HepG2 (cell line): ENCODE results near the gene GHRH. TPM values are rescaled to one million over a fixed set of nuclear protein-coding genes. Genes with fewer than 3 reads are reported as not detected.

ENCODE experiments used
- ARID3A ChIP-seq: IDR thresholded peaks from 2 replicates; pipeline ENCODE4 v1.6.1; 2012; ENCODE audit warnings: low read depth, low read length, improper control_type of control experiment
- ARNTL ChIP-seq: sonication (generic); formaldehyde crosslinking; IDR thresholded peaks from 2 replicates; pipeline ENCODE4 v1.4.0; 2020; ENCODE audit warnings: mild to moderate bottlenecking, missing genetic modification reagents
- ATAD3A ChIP-seq: sonication (generic); formaldehyde crosslinking; IDR thresholded peaks from 2 replicates; pipeline ENCODE4 v1.4.0; 2020; ENCODE audit warnings: missing genetic modification reagents
- ATF5 ChIP-seq: sonication (generic); formaldehyde crosslinking; IDR thresholded peaks from 2 replicates; pipeline ENCODE4 v1.4.0; 2020; ENCODE audit warnings: mild to moderate bottlenecking, low read depth, missing genetic modification reagents
- BCL3 ChIP-seq: sonication (generic); formaldehyde crosslinking; IDR thresholded peaks from 2 replicates; pipeline ENCODE4 v1.5.1; 2020; ENCODE audit warnings: mild to moderate bottlenecking, missing genetic modification reagents, moderate library complexity
- FOXK1 ChIP-seq: sonication (generic); formaldehyde crosslinking; IDR thresholded peaks from 2 replicates; pipeline ENCODE4 v1.4.0; 2020; ENCODE audit warnings: low read depth, missing genetic modification reagents, borderline replicate concordance
- NCOA1 ChIP-seq: sonication (generic); formaldehyde crosslinking; IDR thresholded peaks from 2 replicates; pipeline ENCODE4 v1.9.0; 2021; ENCODE audit warnings: missing genetic modification reagents
- NR1H2 ChIP-seq: sonication (generic); formaldehyde crosslinking; IDR thresholded peaks from 2 replicates; pipeline ENCODE4 v1.8.1; 2022; ENCODE audit warnings: low read depth, missing genetic modification reagents, borderline replicate concordance
- PHF5A ChIP-seq: IDR thresholded peaks from one replicate; pipeline ENCODE4 v1.6.1; 2018; ENCODE audit warnings: low read depth, missing genetic modification reagents; ENCODE audit not compliant: unreplicated experiment
- RNF2 ChIP-seq: fragments of 450-650 bp; conservative IDR thresholded peaks from 2 replicates; pipeline ENCODE4 v1.6.1; 2016; ENCODE audit warnings: low read depth
- SRSF9 ChIP-seq: fragments of 200-400 bp; formaldehyde crosslinking; IDR thresholded peaks from 2 replicates; pipeline ENCODE4 v1.6.1; 2018; ENCODE audit warnings: borderline replicate concordance, mild to moderate bottlenecking, low read depth, low read length; ENCODE audit not compliant: insufficient read depth, poor library complexity, severe bottlenecking
- TBX3 ChIP-seq: fragments of 450-650 bp; IDR thresholded peaks from 2 replicates; pipeline ENCODE4 v1.6.1; 2017; ENCODE audit warnings: antibody characterized with exemption, mild to moderate bottlenecking, inconsistent platforms, borderline replicate concordance
- ZNF12 ChIP-seq: sonication (generic); formaldehyde crosslinking; IDR thresholded peaks from 2 replicates; pipeline ENCODE4 v1.5.0; 2020; ENCODE audit warnings: missing genetic modification reagents
- ZNF354B ChIP-seq: sonication (generic); formaldehyde crosslinking; IDR thresholded peaks from 2 replicates; pipeline ENCODE4 v1.8.0; 2022; ENCODE audit warnings: mild to moderate bottlenecking, missing genetic modification reagents
- ZNF720 ChIP-seq: sonication (generic); formaldehyde crosslinking; IDR thresholded peaks from 2 replicates; pipeline ENCODE4 v1.4.0; 2020; ENCODE audit warnings: missing genetic modification reagents
- polyA plus RNA-seq, 8 experiments: library from polyadenylated mRNA; depleted of rRNA in 3 of 8; stranded (reverse) in 7 of 8; unstranded in 1 of 8; fragments of >200 nt; fragmentation: Illumina TruSeq in 4 of 8; extraction: Trizol in 4 of 8; gene quantifications; 2 replicates each; pipeline versions ENCODE4 v1.2.1 to v1.2.3, GENCODE V29; 2011 to 2016; ENCODE audit warnings: low read depth in 4 of 8, missing spikeins in 1 of 8, mixed read lengths in 1 of 8; ENCODE audit not compliant: insufficient read depth in 1 of 8
- total RNA-seq, 5 experiments: library from RNA; depleted of rRNA; stranded (reverse); fragments of >200 nt; fragmentation: Illumina TruSeq; extraction: Trizol; gene quantifications; 2 replicates each; pipeline ENCODE4 v1.2.3, GENCODE V29; 2016; ENCODE audit warnings: low read depth in 1 of 5
- TF ChIP-seq, protein P1 (sequence below): sonication (generic); formaldehyde crosslinking; IDR thresholded peaks from 2 replicates; pipeline ENCODE4 v1.5.0; 2020; ENCODE audit warnings: mild to moderate bottlenecking, missing genetic modification reagents, borderline replicate concordance
- TF ChIP-seq, protein P2 (sequence below): sonication (generic); formaldehyde crosslinking; IDR thresholded peaks from 2 replicates; pipeline ENCODE4 v1.8.0; 2022; ENCODE audit warnings: mild to moderate bottlenecking, missing genetic modification reagents; ENCODE audit not compliant: insufficient replicate concordance
- TF ChIP-seq, protein P3 (sequence below): IDR thresholded peaks from 2 replicates; pipeline ENCODE4 v1.4.0; 2020; ENCODE audit warnings: mild to moderate bottlenecking, missing genetic modification reagents

GHRH gene
- total and polyA plus RNA-seq, 2 of the 13 experiments (the other 11 are each of a cell fraction or from before 2014, with no cell fraction given) = not detected

DNA sequence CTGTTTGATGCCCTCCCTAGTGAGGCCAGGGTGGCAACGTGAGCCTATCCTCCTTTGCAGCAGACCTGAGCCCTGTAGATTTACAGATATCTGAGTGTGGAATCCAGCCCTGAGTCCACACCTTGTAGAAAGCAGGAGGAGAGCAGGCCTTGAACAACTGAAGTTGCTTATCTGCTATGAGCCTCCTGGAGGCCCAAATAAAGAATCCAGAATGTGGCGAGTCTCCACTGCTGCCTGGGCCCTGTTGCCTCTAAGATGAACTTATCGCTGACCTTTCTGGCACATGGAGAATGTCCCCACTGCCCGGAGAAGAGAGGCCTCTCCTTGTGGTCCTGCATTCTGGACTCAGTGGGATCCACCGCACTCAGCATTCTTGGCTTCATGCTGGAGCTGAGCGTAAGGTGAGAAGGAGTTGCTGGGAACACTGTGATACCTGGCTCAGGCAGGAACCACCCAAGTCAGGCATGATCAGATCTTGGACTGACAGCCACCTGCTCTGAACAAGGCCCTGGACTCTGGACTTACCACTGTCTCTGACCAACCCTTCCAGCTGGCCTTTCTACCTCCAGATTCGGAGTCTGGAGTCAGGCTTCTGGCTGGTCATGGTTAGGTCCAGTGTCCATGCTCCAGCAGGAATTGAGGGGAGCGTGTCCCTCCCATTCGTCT, 22.0 kb upstream of the GHRH start (continued):
- TF ChIP-seq, protein P1, sequence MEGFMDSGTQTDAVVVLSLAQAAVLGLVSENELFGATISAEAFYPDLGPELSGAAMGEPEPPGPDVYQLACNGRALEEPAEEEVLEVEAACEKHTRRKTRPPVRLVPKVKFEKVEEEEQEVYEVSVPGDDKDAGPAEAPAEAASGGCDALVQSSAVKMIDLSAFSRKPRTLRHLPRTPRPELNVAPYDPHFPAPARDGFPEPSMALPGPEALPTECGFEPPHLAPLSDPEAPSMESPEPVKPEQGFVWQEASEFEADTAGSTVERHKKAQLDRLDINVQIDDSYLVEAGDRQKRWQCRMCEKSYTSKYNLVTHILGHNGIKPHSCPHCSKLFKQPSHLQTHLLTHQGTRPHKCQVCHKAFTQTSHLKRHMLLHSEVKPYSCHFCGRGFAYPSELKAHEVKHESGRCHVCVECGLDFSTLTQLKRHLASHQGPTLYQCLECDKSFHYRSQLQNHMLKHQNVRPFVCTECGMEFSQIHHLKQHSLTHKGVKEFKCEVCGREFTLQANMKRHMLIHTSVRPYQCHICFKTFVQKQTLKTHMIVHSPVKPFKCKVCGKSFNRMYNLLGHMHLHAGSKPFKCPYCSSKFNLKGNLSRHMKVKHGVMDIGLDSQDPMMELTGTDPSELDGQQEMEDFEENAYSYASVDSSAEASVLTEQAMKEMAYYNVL (CRISPR knock-in tag) = no peak
- no peak for TF ChIP-seq NR1H2 (CRISPR knock-in tag)
- no peak for TF ChIP-seq ARNTL (CRISPR knock-in tag)
- TF ChIP-seq NCOA1 (CRISPR knock-in tag) = no peak
- no peak for TF ChIP-seq ZNF12 (CRISPR knock-in tag)
- no peak for TF ChIP-seq FOXK1 (CRISPR knock-in tag)
- no peak for TF ChIP-seq ZNF354B (CRISPR knock-in tag)
- no peak for TF ChIP-seq BCL3 (CRISPR knock-in tag)
- TF ChIP-seq, protein P2, sequence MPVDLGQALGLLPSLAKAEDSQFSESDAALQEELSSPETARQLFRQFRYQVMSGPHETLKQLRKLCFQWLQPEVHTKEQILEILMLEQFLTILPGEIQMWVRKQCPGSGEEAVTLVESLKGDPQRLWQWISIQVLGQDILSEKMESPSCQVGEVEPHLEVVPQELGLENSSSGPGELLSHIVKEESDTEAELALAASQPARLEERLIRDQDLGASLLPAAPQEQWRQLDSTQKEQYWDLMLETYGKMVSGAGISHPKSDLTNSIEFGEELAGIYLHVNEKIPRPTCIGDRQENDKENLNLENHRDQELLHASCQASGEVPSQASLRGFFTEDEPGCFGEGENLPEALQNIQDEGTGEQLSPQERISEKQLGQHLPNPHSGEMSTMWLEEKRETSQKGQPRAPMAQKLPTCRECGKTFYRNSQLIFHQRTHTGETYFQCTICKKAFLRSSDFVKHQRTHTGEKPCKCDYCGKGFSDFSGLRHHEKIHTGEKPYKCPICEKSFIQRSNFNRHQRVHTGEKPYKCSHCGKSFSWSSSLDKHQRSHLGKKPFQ (CRISPR knock-in tag) = no peak
- TF ChIP-seq RNF2 = no peak
- TF ChIP-seq SRSF9 = no peak
- TF ChIP-seq ZNF720 = no peak
- TF ChIP-seq TBX3 = no peak
- no peak for TF ChIP-seq PHF5A (CRISPR knock-in tag)
- no peak for TF ChIP-seq ATF5 (CRISPR knock-in tag)
- no peak for TF ChIP-seq ATAD3A (CRISPR knock-in tag)
- no peak for TF ChIP-seq ARID3A
- TF ChIP-seq, protein P3, sequence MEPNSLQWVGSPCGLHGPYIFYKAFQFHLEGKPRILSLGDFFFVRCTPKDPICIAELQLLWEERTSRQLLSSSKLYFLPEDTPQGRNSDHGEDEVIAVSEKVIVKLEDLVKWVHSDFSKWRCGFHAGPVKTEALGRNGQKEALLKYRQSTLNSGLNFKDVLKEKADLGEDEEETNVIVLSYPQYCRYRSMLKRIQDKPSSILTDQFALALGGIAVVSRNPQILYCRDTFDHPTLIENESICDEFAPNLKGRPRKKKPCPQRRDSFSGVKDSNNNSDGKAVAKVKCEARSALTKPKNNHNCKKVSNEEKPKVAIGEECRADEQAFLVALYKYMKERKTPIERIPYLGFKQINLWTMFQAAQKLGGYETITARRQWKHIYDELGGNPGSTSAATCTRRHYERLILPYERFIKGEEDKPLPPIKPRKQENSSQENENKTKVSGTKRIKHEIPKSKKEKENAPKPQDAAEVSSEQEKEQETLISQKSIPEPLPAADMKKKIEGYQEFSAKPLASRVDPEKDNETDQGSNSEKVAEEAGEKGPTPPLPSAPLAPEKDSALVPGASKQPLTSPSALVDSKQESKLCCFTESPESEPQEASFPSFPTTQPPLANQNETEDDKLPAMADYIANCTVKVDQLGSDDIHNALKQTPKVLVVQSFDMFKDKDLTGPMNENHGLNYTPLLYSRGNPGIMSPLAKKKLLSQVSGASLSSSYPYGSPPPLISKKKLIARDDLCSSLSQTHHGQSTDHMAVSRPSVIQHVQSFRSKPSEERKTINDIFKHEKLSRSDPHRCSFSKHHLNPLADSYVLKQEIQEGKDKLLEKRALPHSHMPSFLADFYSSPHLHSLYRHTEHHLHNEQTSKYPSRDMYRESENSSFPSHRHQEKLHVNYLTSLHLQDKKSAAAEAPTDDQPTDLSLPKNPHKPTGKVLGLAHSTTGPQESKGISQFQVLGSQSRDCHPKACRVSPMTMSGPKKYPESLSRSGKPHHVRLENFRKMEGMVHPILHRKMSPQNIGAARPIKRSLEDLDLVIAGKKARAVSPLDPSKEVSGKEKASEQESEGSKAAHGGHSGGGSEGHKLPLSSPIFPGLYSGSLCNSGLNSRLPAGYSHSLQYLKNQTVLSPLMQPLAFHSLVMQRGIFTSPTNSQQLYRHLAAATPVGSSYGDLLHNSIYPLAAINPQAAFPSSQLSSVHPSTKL (CRISPR knock-in tag) = peak; percentile 48; the same call in 1 of the 2 replicates
